CD14-positive monocyte (primary cell): ENCODE measurements around the gene ANKRD13A. TPM values are rescaled to one million over a fixed set of nuclear protein-coding genes. Genes with fewer than 3 reads are reported as not detected.

Source experiments
- DNase-seq, 3 donors: peaks; one replicate each; pipeline ENCODE4 v3.0.0-alpha.2; 2011 to 2022
- H2AFZ ChIP-seq: 2 replicates; pipeline ENCODE4 v1.6.0; 2012; ENCODE audit warnings: mild to moderate bottlenecking, low read depth, low read length, inconsistent platforms; ENCODE audit not compliant: insufficient read depth, poor library complexity, severe bottlenecking
- H3K27ac ChIP-seq, 2 donors: 1 replicate in 1 of 2; 2 replicates in 1 of 2; pipeline ENCODE4 v1.5.1; 2012 to 2013; ENCODE audit warnings: low read length in 2 of 2, control low read depth in 1 of 2, inconsistent platforms in 1 of 2, low read depth in 1 of 2, mild to moderate bottlenecking in 1 of 2
- H3K27me3 ChIP-seq, 2 donors: one replicate each; pipeline versions ENCODE4 v1.6.0 to v1.6.1; 2011 to 2013; ENCODE audit warnings: low read length in 2 of 2; ENCODE audit not compliant: control insufficient read depth in 2 of 2, insufficient read depth in 2 of 2
- H3K36me3 ChIP-seq, 2 donors: replicated peaks in 1 of 2; 1 replicate in 1 of 2; 2 replicates in 1 of 2; pipeline versions ENCODE4 v1.5.1 to v1.6.1; 2012 to 2013; ENCODE audit warnings: low read length in 2 of 2, control low read depth in 1 of 2, inconsistent platforms in 1 of 2, mild to moderate bottlenecking in 1 of 2; ENCODE audit not compliant: insufficient read depth in 2 of 2, control insufficient read depth in 1 of 2
- H3K4me1 ChIP-seq, 2 donors: 1 replicate in 1 of 2; 2 replicates in 1 of 2; pipeline versions ENCODE4 v1.5.1 to v1.6.1; 2012 to 2013; ENCODE audit warnings: low read length in 2 of 2, control low read depth in 1 of 2, inconsistent platforms in 1 of 2, mild to moderate bottlenecking in 1 of 2, moderate library complexity in 1 of 2; ENCODE audit not compliant: insufficient read depth in 2 of 2, control insufficient read depth in 1 of 2
- H3K4me2 ChIP-seq: replicated peaks from 2 replicates; pipeline ENCODE3; 2012; ENCODE audit warnings: low read length, moderate library complexity, mild to moderate bottlenecking; ENCODE audit not compliant: poor library complexity, severe bottlenecking; ENCODE audit errors: extremely low read depth
- H3K4me3 ChIP-seq, 3 experiments: fragments of 200-600 bp in 1 of 3; sonication (generic) in 1 of 3; replicated peaks in 1 of 3; 1 replicate in 2 of 3; 2 replicates in 1 of 3; pipeline ENCODE4 v1.5.1; 2011 to 2013; ENCODE audit warnings: low read length in 3 of 3, mild to moderate bottlenecking in 3 of 3, control low read depth in 2 of 3, low read depth in 2 of 3, inconsistent platforms in 1 of 3, moderate library complexity in 1 of 3
- H3K79me2 ChIP-seq: 2 replicates; pipeline ENCODE4 v1.6.0; 2012; ENCODE audit warnings: mild to moderate bottlenecking, control low read depth, inconsistent platforms, low read length, moderate library complexity; ENCODE audit not compliant: insufficient read depth
- H3K9ac ChIP-seq: 2 replicates; pipeline ENCODE4 v1.6.0; 2017; ENCODE audit warnings: low read length, mild to moderate bottlenecking; ENCODE audit not compliant: insufficient read depth, poor library complexity, severe bottlenecking
- H3K9me3 ChIP-seq, 2 donors: replicated peaks in 1 of 2; 1 replicate in 1 of 2; 2 replicates in 1 of 2; pipeline versions ENCODE4 v1.5.1 to v1.6.1; 2012 to 2013; ENCODE audit warnings: low read length in 2 of 2, control low read depth in 1 of 2; ENCODE audit not compliant: control insufficient read depth in 1 of 2, insufficient read depth in 1 of 2
- H4K20me1 ChIP-seq: 2 replicates; pipeline ENCODE4 v1.6.0; 2012; ENCODE audit warnings: mild to moderate bottlenecking, low read length, control low read depth, moderate library complexity; ENCODE audit not compliant: insufficient read depth
- H3K27ac Mint-ChIP-seq, 7 donors: one replicate each; pipeline ENCODE4 v1.8.0; 2020; ENCODE audit warnings: mild to moderate bottlenecking in 7 of 7, mixed read lengths in 7 of 7, moderate library complexity in 6 of 7, inconsistent platforms in 2 of 7
- H3K27me3 Mint-ChIP-seq, 3 donors: one replicate each; pipeline ENCODE4 v1.8.0; 2021 to 2022; ENCODE audit warnings: low read depth in 3 of 3, mild to moderate bottlenecking in 3 of 3, mixed read lengths in 3 of 3, moderate library complexity in 3 of 3, inconsistent platforms in 1 of 3
- H3K36me3 Mint-ChIP-seq, 2 donors: one replicate each; pipeline ENCODE4 v1.8.0; 2020; ENCODE audit warnings: mixed read lengths in 2 of 2, inconsistent platforms in 1 of 2, mild to moderate bottlenecking in 1 of 2
- H3K4me1 Mint-ChIP-seq: one replicate; pipeline ENCODE4 v1.8.0; 2020; ENCODE audit warnings: mild to moderate bottlenecking, mixed read lengths
- H3K4me3 Mint-ChIP-seq, 2 donors: one replicate each; pipeline ENCODE4 v1.8.0; 2020; ENCODE audit warnings: mild to moderate bottlenecking in 2 of 2, mixed read lengths in 2 of 2, moderate library complexity in 1 of 2
- H3K9me3 Mint-ChIP-seq, 7 donors: one replicate each; pipeline ENCODE4 v1.8.0; 2020 to 2022; ENCODE audit warnings: mixed read lengths in 7 of 7, mild to moderate bottlenecking in 6 of 7, moderate library complexity in 6 of 7, inconsistent platforms in 2 of 7
- WGBS: methylation state at CpG from one replicate; pipeline ENCODE4 v1.1.5; 2013; ENCODE audit warnings: missing lambda C conversion rate; ENCODE audit not compliant: insufficient coverage; 5-methylcytosine and 5-hydroxymethylcytosine counted together
- intact Hi-C, 2 donors: fragments of 100-400 bp; cut with micrococcal nuclease; formaldehyde crosslinking; loops; one replicate each; pipeline versions ENCODE4 v1.15.0 to v1.15.1; 2023
- polyA plus RNA-seq, 3 donors: library from polyadenylated mRNA; depleted of rRNA in 1 of 3; unstranded in 2 of 3; stranded (reverse) in 1 of 3; fragments of 300-500 nt in 2 of 3; fragments of >200 nt in 1 of 3; fragmentation: Illumina TruSeq in 2 of 3; gene quantifications; 1 replicate in 2 of 3; 2 replicates in 1 of 3; pipeline ENCODE4 v1.2.3, GENCODE V29; 2012 to 2021
- TF ChIP-seq, protein P1 (sequence below): fragments of 200-600 bp; IDR thresholded peaks from one replicate; pipeline ENCODE4 v1.8.0; 2022; ENCODE audit warnings: antibody characterized with exemption, mild to moderate bottlenecking

Gene ANKRD13A
- polyA plus RNA-seq, 3 donors: 42.8 to 89.3 (median 46.8) TPM

DNA sequence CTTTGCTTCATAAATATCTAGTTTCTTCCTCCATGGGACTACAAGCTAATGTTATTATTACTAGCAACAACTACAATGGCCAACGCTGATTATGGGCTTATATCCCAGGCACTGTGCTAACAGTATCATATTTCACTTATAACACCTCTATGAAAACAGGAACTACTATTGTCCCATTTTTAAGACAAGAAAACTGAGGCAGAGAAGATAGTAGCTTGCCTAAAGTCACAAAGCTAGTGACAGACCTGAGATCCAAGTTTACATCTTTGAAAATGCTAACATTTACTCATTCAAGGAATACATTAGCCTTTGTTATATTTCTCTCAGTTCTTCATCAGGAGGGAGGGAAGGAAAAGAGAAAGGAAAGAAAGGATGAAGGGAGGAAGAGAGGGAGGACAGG is 35.9 kb upstream of the ANKRD13A start:
- intact Hi-C loops: no loop called here
- Mint-ChIP-seq H3K36me3 (peaks cover 76 to 91% of the 10 kb centered on the region in 2 donors), H3K4me1 (peaks cover 5% of the 10 kb centered on the region), H3K9me3 (no peaks in the 10 kb centered on the region), H3K27me3 (peaks cover 0 to 2% (median 0%) of the 10 kb centered on the region in 3 donors), H3K27ac (peak overlapping the region in 2 of 7 donors; percentile 51 to 73), H3K4me3 (no peak overlapping the region)
- no peaks in the 10 kb centered on the region for H3K9me3 ChIP-seq
- H3K4me3 ChIP-seq: no peak overlapping the region
- no peaks in the 10 kb centered on the region for H3K27me3 ChIP-seq
- H3K9ac ChIP-seq: no peak overlapping the region
- no peak overlapping the region for H2AFZ ChIP-seq
- H3K36me3 ChIP-seq: peaks cover 92 to 99% of the 10 kb centered on the region in 2 donors
- WGBS: no CpG with 5 or more reads among the region's 1 CpG
- peaks cover 61% of the 10 kb centered on the region for H3K79me2 ChIP-seq
- H3K27ac ChIP-seq: peak overlapping the region in 1 of 2 donors; percentile 53
- no peak for DNase-seq
- H4K20me1 ChIP-seq: peaks cover 96% of the 10 kb centered on the region
- TF ChIP-seq, protein P1, sequence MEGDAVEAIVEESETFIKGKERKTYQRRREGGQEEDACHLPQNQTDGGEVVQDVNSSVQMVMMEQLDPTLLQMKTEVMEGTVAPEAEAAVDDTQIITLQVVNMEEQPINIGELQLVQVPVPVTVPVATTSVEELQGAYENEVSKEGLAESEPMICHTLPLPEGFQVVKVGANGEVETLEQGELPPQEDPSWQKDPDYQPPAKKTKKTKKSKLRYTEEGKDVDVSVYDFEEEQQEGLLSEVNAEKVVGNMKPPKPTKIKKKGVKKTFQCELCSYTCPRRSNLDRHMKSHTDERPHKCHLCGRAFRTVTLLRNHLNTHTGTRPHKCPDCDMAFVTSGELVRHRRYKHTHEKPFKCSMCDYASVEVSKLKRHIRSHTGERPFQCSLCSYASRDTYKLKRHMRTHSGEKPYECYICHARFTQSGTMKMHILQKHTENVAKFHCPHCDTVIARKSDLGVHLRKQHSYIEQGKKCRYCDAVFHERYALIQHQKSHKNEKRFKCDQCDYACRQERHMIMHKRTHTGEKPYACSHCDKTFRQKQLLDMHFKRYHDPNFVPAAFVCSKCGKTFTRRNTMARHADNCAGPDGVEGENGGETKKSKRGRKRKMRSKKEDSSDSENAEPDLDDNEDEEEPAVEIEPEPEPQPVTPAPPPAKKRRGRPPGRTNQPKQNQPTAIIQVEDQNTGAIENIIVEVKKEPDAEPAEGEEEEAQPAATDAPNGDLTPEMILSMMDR: no peak
- no peak overlapping the region for H3K4me2 ChIP-seq
- no peaks in the 10 kb centered on the region for H3K4me1 ChIP-seq

DNA sequence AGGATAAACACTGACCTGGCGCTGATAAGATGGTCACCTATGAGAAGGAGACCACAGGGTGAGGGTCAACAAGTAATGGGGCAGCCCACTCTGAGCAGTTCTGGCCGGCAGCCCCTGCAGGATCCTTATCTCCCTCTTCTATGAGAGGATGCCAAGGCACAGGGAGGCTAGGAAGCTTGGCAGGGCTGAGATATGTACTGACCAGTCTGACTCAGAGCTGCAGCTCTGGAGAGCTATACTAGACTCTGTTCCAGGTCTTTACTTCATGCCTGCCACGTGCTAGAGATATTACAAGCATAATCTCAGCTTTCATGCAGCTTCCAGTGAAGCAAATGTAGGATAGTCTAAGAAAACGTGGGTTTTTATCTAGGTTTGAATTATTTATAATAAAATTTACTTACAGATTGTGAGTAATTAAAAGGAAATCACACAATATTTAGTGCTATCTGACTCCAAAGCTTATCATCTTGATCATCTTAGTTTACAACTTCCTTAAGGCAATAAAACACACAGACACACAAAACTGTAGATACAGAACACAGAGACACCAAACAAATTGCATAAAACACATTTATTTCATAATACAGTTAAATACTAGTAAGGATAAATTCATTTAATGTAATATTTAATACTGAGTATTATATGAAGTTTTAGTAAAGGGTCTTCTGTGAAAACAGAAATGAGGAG is 35.3 kb upstream of the ANKRD13A start:
- peak overlapping the region in 1 of 2 donors; percentile 53 for H3K27ac ChIP-seq
- H3K4me1 Mint-ChIP-seq: peaks cover 5% of the 10 kb centered on the region
- H3K36me3 Mint-ChIP-seq: peaks cover 71 to 91% of the 10 kb centered on the region in 2 donors

More for the DNA sequence above, 35.3 kb upstream of the ANKRD13A start:
- peaks cover 88 to 99% of the 10 kb centered on the region in 2 donors for H3K36me3 ChIP-seq
- peaks cover 61% of the 10 kb centered on the region for H3K79me2 ChIP-seq
- H3K9me3 Mint-ChIP-seq: no peaks in the 10 kb centered on the region
- H3K27ac Mint-ChIP-seq: peak overlapping the region in 2 of 7 donors; percentile 31 to 78
- H3K4me1 ChIP-seq: no peaks in the 10 kb centered on the region
- WGBS: 100% methylated on average over 1 of the region's 4 CpGs
- no peak for DNase-seq
- H3K4me3 ChIP-seq: no peak overlapping the region
- TF ChIP-seq, protein P1: no peak
- H3K27me3 Mint-ChIP-seq: peaks cover 0 to 2% (median 0%) of the 10 kb centered on the region in 3 donors
- H3K9me3 ChIP-seq: no peaks in the 10 kb centered on the region
- no peak overlapping the region for H3K9ac ChIP-seq
- intact Hi-C loops: no loop called here
- peaks cover 99% of the 10 kb centered on the region for H4K20me1 ChIP-seq
- H3K4me2 ChIP-seq: no peak overlapping the region
- H2AFZ ChIP-seq: no peak overlapping the region
- no peaks in the 10 kb centered on the region for H3K27me3 ChIP-seq
- no peak overlapping the region for H3K4me3 Mint-ChIP-seq
